ENCODE data around the gene PSMA6.
"Not testable (repeated sequence)": the region's sequence is repeated elsewhere in the genome, so short reads cannot be mapped to it uniquely, and the experiment has no call there.

The PSMA6 gene

DNA sequence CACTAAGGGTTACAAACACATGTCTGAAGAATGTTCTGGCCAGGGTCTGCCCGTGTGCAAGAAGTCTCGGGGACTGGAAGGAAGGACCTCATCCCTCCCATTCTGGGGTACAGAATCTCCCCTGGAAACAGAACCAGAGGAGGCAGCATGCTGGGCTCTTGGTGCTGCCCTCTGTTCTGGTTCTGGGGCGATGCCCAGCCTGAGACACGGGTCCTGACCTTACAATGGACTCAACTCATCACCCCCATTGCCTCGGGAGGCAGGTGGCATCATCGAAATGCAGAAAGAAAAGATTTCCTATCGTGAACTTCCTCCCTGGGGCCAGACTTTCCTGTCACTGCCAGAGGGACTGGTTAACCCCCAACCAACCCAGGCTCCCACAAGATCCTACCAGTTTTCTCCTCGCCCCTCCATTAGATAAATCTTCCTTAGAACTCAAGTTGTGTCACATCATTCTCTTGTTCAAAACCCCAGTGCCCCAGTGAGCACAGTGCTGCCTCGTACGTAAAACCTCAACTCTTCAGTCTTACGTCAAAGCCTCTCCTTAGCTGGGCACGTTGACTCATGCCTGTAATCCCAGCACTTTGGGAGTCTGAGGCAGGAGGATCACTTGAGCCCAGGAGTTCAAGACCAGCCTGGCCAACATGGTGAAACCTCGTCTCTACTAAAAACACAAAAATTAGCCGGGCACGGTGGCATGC lies 52.1 kb downstream of the PSMA6 start:
- no peak for DNase-seq (ENCODE audit: low spot score)

- DNase-seq (ENCODE audit: low spot score) = no peak
Observed at GRCh38 chr14:35346738-35347322, 54.6 kb downstream of the PSMA6 start.

DNA sequence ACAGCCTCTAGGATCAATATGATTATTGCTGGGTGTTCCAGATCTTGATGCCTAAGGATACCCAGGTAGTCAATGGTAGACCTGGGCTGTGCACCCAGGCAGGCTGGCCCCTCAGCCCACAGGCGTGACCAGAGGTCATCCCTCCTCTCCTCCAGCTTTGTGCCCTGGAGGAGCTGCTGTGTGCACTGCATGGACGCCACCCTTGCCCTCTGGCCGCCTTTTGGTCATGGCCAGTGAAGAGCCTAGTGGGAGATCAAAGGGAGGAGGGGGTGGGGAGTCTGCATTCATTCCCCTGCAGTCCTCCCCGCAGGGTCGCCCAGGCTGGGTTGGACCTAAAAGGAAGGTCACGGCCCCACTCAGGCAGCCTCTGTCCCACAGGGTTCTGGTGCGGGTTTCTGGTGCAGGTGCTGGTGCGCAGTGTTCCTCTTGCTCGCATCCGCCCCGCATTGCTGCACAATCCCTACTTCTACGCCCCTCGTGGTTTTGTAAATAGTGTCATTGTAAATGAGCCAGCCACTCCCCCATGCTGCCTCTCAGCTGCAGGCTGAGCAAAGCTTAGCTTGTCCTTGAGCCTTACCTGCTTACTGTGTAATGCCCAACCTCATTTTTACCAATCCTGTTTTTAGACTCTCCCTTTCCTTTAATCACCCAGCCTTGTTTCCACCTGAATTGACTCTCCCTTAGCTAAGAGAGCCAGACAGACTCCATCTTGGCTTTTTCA lies 55.3 kb downstream of the PSMA6 start:
- DNase-seq (ENCODE audit: low spot score) = no peak

GRCh38 chr14:35348044-35348380 lies 55.8 kb downstream of the PSMA6 start:
- DNase-seq (ENCODE audit: low spot score) = not testable (repeated sequence)

GRCh38 chr14:35349496-35350365 lies 57.5 kb downstream of the PSMA6 start:
- no peak for DNase-seq (ENCODE audit: low spot score)

DNA sequence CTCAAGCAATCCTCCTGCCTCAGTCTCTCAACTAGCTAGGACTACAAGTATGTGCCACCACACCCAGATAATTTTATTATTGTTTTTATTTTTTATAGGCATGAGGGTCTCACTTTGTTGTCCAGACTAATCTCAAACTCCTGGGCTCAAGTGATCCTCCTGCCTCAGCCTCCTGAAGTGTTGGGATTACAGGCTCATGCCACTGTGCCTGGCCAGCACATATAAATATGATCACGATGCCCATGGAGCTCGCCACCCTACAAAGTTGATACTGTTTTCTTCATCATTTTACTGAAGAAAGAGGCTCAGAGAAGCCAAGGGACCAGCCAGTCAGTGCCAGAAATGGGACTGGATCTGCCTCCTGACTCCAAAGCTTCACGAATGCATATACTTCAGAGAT lies 59.3 kb downstream of the PSMA6 start:
- no peak for DNase-seq (ENCODE audit: low spot score)

DNA sequence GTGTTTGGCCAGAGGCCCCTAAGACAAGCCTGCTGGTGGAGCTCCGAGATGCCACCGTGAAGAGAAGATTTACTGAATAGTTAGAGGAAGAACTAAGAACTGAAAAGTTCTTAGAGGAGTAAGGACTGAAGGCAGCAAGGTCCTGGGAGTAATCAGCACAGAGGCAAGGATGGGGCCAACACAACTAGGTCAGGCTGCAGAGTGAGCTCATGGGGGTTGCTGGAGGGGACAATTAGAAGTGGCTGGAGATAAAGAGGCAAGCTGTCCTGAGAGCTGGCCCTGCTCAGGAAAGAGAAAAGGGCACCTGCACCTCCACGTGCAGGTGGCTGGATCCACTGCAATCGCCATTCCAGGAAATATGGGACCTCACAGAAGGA lies 59.7 kb downstream of the PSMA6 start:
- DNase-seq (ENCODE audit: low spot score) = no peak

GRCh38 chr14:35352274-35353233 lies 60.4 kb downstream of the PSMA6 start:
- no peak for DNase-seq (ENCODE audit: low spot score)

DNA sequence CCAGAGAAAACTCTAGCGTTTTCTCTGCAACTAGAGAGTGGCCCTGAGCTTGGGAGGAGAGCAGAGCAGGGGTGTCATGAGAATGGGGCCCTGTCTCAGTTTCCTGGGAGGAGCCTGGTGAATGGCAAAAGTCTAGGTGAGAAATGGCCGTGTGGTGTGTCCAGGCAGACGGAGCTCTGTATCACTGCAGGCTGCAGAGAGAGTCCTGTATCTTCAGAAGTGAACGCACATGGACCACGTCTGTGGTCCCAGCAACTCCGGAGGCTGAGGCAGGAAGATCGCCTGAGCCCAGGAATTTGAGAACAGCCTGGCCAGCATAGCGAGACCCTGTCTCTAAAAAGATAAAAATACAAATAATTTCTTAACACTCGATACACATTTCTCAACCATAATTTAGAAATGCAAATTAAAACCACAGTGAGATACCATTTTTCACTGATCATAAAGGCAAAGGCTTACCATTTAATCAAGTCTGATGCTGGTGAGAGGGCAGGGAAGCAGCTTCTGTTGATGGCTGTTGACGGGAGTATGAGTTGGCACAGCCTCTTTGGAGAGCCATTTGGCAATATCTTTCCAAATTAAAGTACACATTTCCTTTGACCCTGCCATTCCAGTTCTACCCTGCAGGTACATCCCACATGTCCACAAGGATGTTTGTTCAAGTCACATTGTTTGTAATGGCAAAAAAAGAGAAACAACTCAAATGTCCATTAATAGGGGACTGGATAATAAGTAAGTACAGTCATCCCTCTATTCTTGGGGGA lies 61.4 kb downstream of the PSMA6 start:
- no peak for DNase-seq (ENCODE audit: low spot score)

GRCh38 chr14:35355235-35355634 lies 63.1 kb downstream of the PSMA6 start:
- not testable (repeated sequence) for DNase-seq (ENCODE audit: low spot score)

DNA sequence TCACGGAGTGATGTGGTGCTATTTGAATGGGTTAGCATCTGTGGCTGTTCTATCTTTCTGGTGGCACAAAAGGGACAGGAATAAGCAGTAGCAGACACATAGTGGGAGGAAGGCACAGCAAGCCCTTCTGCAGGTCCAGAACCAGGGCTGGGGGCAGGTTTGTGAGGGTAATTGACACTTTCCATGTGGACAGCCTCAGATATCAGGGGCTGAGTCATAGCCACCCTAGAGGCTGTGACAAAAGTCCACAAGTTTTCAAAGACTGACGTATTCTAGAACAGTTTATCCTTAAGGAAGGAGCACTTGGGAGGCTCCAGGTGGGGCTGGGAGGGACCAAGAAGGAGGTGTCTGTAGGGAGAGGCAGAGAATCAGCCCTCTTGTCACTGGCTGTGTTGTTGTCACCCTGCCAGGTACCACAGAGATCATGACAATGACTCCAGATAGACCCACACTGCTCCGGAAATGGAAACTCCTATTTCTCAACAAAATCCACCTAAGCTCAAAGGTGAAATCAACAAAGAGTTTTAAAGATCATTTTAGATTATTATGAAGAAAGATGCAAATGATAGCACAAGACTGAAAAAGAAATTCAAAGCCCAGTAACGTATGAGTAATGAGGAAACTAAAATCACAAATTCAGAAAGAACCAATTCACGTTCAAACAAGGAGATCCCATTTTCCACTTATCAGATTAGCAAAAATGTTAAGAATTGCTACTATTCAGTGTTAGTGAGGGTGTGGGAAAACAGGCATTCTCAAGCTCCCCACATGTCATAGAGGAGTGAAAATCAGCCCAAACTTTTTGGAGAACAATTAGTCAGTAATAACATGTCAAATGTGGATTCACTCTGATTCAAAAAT lies 64.0 kb downstream of the PSMA6 start:
- peak; percentile 83 for DNase-seq (ENCODE audit: low spot score)

DNA sequence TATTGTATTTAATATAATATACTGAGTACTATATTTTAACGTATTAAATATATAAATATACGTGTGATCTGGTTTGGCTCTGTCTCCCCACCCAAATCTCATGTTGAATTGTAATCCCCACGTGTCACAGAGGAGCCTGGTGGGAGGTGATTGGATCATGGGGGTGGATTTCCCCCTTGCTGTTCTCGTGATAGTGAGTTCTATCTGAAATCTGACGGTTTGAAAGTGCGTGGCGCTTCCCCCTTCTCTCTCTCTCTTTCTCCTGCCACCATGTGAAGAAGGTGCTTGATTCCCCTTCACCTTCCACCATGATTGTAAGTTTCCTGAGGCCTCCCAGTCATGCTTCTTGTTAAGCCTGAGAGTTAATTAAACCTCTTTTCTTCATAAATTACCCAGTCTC lies 67.5 kb downstream of the PSMA6 start:
- DNase-seq (ENCODE audit: low spot score) = not testable (repeated sequence)

DNA sequence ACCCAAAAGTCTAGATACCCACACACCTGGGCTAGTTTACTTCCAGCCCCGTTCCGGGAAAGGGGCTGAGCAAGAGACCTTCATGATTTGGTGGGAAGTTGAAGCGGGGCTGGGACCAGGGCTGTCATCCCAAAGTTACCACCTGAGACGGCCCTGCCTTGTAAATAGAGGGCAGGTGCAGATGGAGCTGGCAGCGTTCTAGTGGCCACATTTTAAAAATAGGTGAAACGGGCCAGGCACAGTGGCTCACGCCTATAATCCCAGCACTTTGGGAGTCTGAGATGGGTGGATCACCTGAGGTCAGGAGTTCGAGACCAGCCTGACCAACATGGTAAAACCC lies 68.9 kb downstream of the PSMA6 start:
- DNase-seq (ENCODE audit: low spot score) = no peak

- DNase-seq (ENCODE audit: low spot score) = no peak
Observed at GRCh38 chr14:35362450-35362849, 70.3 kb downstream of the PSMA6 start.

DNA sequence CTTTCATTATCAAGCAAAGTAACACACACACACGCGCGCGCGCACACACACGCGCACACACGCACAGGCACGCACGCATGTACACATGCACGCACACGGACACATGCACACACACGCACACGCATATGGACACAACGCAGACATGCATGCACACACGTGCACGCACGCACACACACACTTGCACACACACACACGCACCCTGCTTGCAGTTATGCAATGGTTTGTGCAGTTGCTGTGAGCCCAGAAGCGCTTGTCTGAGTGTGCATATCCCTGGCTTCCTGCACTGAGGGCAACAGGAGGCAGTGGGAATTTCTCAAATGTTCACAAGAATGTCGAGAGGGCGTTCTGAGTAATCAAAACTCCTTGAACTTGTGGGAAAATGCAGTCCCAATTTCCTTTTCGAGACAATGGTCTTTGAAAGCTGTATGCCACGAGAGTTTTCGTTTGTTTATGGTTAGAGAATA lies 70.8 kb downstream of the PSMA6 start:
- DNase-seq (ENCODE audit: low spot score) = no peak

DNA sequence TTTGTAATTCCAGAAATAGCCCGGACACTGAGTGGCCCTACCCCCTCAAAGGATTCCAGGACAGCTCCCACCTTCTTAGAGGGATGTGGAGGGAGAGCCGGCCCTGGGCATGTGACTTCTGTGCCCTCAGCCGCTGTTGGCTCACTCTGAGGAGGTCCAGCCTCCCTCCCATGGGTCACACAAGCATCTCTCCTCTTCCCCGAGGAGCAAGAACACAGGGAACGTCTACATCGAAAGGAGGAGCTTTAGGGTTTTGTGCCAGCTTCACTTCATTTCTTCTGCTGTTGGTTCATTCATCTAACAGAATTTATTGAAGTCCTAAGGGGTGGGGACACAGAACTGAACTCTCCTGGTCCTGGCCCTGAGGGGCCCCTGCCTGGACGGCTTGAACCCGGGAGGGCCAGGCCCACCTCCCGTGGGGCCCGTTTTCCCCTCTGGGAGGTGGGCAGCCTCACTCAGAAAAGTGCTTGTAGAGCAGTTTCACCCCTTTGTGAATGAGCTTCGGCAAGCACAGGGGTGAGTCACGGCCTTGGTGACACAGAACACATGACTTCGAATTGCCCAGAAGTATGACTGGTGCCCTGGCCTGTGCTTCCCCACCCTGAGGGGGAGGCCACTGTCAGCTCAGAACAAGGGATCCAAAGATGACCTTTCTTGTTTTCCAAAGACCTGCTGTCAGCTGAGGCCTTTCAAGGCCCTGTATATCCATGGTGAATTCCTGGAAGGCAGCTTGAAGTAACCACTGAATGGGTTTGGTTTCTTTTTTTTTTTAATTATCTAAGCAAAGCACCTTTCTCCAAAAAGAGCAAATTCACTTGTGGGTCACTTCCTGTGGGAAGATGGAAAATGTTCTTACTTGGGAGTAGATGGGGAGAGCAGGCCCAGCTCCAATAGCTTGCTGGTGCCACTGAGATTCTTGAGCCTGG lies 73.2 kb downstream of the PSMA6 start:
- peak; percentile 82 for DNase-seq (ENCODE audit: low spot score)

DNA sequence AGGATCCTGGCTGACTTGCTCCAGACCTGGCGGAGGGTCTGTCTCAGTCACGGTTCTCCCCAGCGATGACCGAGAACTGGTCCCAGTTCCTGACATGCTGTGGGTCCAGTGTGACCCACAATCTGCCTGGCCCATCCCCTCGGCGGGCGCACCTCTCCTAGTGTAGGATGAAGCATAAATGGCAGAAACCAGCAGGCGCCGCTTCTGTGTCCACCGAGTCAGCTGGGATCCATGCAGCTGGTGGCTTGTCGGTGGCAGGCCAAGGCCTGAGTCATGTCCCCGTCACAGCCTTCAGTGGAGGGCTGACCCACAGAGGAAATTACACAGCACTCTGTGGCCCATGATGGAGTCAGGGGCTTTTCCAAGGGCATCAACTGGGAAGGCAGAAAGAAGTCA lies 73.9 kb downstream of the PSMA6 start:
- DNase-seq (ENCODE audit: low spot score) = peak; percentile 38

DNA sequence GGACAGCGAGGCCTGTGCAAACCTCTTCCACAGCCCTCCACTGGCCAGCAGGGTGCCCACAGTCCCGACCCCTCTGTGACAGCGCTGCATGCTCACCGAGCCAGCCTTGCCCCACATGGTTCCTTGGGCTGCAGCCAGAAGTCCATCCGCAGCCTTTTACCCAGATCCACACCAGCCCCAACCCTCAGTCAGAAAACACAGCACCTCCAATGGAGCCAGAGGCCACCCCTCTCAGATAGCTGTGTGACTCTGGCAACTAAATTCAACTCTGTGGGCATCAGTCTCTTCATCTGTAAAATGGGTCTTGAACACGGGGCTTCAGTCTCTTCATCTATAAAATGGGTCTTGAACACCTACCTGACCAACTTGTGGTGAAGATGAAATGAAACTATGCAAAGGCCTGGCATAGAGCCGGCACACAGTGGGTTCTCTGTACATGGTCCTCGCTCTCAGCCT lies 74.4 kb downstream of the PSMA6 start:
- DNase-seq (ENCODE audit: low spot score) = no peak

- no peak for DNase-seq (ENCODE audit: low spot score)
Observed at GRCh38 chr14:35367056-35367372, 74.8 kb downstream of the PSMA6 start.

All from GM03348 (cell line).